Common myeloid progenitor, CD34-positive (primary cell): ENCODE measurements around the gene MIEN1.

ENCODE experiments used
- CTCF ChIA-PET: fragments of 350-600 bp; sonication (Branson Sonifier 250); formaldehyde crosslinking; loops from one replicate; lab custom pipeline; 2021; ENCODE audit warnings: antibody characterized with exemption; lab: Charles Lee
- POLR2A ChIA-PET: fragments of 350-600 bp; sonication (Branson Sonifier 250); formaldehyde crosslinking; loops from one replicate; lab custom pipeline; 2021; ENCODE audit warnings: antibody characterized with exemption; lab: Charles Lee
- DNase-seq, 3 donors: peaks; one replicate each; pipeline versions ENCODE4 v3.0.0 to v3.0.0-alpha.2; 2013
- H3K27ac ChIP-seq, 2 experiments: 1 replicate in 1 of 2; 2 replicates in 1 of 2; pipeline ENCODE4 v1.7.0; 2013; ENCODE audit warnings: inconsistent platforms in 2 of 2, low read length in 2 of 2, mild to moderate bottlenecking in 2 of 2, low read depth in 1 of 2, moderate library complexity in 1 of 2; ENCODE audit not compliant: severe bottlenecking in 2 of 2, insufficient read depth in 1 of 2, poor library complexity in 1 of 2
- H3K27me3 ChIP-seq, 5 experiments: replicated peaks in 2 of 5; 1 replicate in 3 of 5; 2 replicates in 2 of 5; pipeline versions ENCODE4 v1.6.1 to v1.7.0; 2013; ENCODE audit warnings: low read length in 4 of 5, mild to moderate bottlenecking in 2 of 5, moderate library complexity in 2 of 5, inconsistent platforms in 1 of 5; ENCODE audit not compliant: insufficient read depth in 5 of 5, control insufficient read depth in 4 of 5
- H3K36me3 ChIP-seq, 4 experiments: 1 replicate in 2 of 4; 2 replicates in 2 of 4; pipeline versions ENCODE4 v1.6.1 to v1.7.0; 2013; ENCODE audit warnings: low read length in 3 of 4, control low read depth in 1 of 4, mild to moderate bottlenecking in 1 of 4; ENCODE audit not compliant: control insufficient read depth in 4 of 4, insufficient read depth in 4 of 4
- H3K4me1 ChIP-seq, 4 experiments: 1 replicate in 3 of 4; 2 replicates in 1 of 4; pipeline versions ENCODE4 v1.6.1 to v1.7.1; 2013; ENCODE audit warnings: low read length in 3 of 4, mild to moderate bottlenecking in 3 of 4, control low read depth in 1 of 4, inconsistent platforms in 1 of 4, moderate library complexity in 1 of 4; ENCODE audit not compliant: control insufficient read depth in 4 of 4, insufficient read depth in 4 of 4; ENCODE audit errors: control extremely low read depth in 1 of 4
- H3K4me3 ChIP-seq, 7 experiments: 1 replicate in 4 of 7; 2 replicates in 3 of 7; pipeline versions ENCODE4 v1.5.1 to v1.7.0; 2013; ENCODE audit warnings: mild to moderate bottlenecking in 7 of 7, low read length in 6 of 7, moderate library complexity in 6 of 7, inconsistent platforms in 2 of 7, low read depth in 2 of 7, control low read depth in 1 of 7; ENCODE audit not compliant: insufficient read depth in 4 of 7, control insufficient read depth in 1 of 7; ENCODE audit errors: extremely low read depth in 1 of 7
- H3K9me3 ChIP-seq, 5 experiments: 1 replicate in 4 of 5; 2 replicates in 1 of 5; pipeline versions ENCODE4 v1.6.1 to v1.7.1; 2013; ENCODE audit warnings: low read length in 4 of 5, mild to moderate bottlenecking in 2 of 5, inconsistent platforms in 1 of 5, low read depth in 1 of 5, moderate library complexity in 1 of 5; ENCODE audit not compliant: control insufficient read depth in 4 of 5, insufficient read depth in 2 of 5; ENCODE audit errors: control extremely low read depth in 1 of 5
- WGBS: methylation state at CpG from one replicate; pipeline ENCODE4 v1.1.5; 2013; ENCODE audit not compliant: insufficient coverage; 5-methylcytosine and 5-hydroxymethylcytosine counted together

Gene MIEN1

DNA sequence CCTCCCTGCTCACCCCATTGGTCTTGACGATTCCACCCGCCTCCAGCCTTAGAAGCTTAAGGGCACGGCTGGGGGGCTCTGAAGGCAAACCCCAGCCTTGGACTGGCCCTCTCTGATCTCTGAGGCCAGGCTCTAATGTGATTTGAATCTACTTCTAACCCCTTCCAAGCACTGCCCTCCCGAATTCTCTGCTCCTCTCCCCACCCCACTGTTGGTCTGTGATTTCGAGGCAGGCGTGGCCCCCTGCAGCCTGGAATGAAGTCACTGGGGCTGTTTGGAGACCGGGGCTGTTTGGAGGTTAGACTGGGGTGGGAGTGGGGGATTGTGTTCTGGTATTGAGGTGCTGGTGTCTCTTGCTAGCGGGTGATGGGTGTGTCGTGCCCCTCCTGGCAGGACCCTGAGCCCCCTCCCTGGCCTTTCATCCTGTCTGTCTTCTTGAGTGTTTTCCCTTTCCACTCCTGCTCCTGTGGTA is 9.6 kb upstream of the MIEN1 start:
- no peak overlapping the region for H3K27ac ChIP-seq
- 45% methylated on average over 5 of the region's 9 CpGs for WGBS
- CTCF ChIA-PET, result no interaction called here
- no peaks in the 10 kb centered on the region for H3K36me3 ChIP-seq
- H3K9me3 ChIP-seq, result no peaks in the 10 kb centered on the region
- H3K4me3 ChIP-seq, result no peak overlapping the region
- no peak for DNase-seq
- H3K27me3 ChIP-seq, result peaks cover 0 to 83% (median 48%) of the 10 kb centered on the region in 5 experiments
- peaks cover 0 to 25% (median 10%) of the 10 kb centered on the region in 4 experiments for H3K4me1 ChIP-seq
- POLR2A ChIA-PET, result no interaction called here

DNA sequence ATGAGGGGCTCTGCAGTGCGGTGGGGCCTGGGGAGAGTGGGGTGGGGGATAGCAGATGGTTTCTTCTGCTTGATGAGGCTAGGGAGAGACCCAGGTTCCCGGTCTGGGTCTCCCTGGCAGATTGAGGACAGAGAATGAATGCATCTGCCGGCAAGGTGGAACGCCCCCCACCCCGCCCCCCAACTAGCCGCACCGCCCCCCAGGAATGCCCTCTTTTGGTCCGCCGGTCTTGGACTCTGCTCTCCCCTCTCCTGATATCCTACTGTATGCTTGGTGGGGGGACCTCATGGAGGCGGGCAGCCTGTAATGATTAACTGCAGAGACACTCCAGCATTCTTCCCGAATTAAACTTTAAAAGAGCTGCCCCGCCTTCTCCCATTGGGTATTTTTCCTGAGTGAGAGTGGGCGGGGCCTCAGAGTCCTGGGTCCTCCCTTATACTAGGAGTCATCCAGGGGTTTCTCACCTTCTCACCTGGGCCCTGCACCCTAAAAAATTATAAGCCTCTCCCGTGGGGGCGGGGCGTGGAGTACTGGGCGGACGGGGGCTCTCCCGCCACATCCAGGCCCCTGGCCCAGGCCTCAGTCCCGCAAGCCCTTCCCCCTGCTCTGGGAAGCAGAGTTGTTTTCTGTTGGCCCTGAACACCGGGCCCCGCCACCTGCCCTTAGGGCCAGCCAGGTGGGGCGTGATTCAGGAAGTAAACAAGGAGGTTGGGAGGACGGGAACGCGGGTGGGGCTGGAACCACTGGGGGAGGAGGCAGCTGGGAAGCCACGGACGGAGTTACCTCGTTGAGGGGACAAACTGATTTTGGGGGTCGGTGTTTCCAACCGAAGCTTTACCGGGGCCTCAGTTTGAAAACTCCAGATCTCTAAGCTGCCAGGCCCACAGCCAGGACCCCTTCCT is 8.9 kb upstream of the MIEN1 start:
- DNase-seq, result no peak
- 3% methylated on average over 23 of the region's 32 CpGs for WGBS
- CTCF ChIA-PET, result no interaction called here
- H3K27me3 ChIP-seq, result peaks cover 0 to 80% (median 48%) of the 10 kb centered on the region in 5 experiments
- POLR2A ChIA-PET, result no interaction called here
- H3K27ac ChIP-seq, result no peak overlapping the region
- H3K4me3 ChIP-seq, result peak overlapping the region in 2 of 7 experiments; percentile 23 to 55
- peaks cover 0 to 25% (median 10%) of the 10 kb centered on the region in 4 experiments for H3K4me1 ChIP-seq
- no peaks in the 10 kb centered on the region for H3K9me3 ChIP-seq
- H3K36me3 ChIP-seq, result no peaks in the 10 kb centered on the region

DNA sequence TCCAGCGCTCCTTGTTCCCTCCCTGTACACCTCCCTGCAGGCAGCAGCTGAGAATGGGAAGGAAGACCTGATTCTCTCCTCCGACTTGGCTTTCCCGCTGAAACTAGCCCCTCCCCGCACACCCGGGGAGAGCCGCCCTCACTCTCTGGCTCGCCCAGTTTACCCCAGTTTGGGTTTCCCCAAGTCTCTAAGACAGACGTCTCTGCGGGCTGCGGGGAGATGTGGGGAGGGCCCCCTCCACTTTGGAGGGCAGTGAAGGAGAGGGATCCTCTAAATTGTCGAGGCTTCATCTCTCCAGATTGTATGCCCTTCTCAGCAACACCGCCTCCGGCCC is 8.2 kb upstream of the MIEN1 start:
- 0% methylated on average over 8 of the region's 13 CpGs for WGBS
- POLR2A ChIA-PET, result no interaction called here
- peak in 2 of 3 donors; percentile 34 to 45 for DNase-seq
- peaks cover 0 to 78% (median 47%) of the 10 kb centered on the region in 5 experiments for H3K27me3 ChIP-seq
- H3K4me3 ChIP-seq, result peak overlapping the region in 2 of 7 experiments; percentile 11 to 16
- H3K9me3 ChIP-seq, result no peaks in the 10 kb centered on the region
- CTCF ChIA-PET, result no interaction called here
- no peaks in the 10 kb centered on the region for H3K36me3 ChIP-seq
- no peak overlapping the region for H3K27ac ChIP-seq
- peaks cover 0 to 25% (median 10%) of the 10 kb centered on the region in 4 experiments for H3K4me1 ChIP-seq

DNA sequence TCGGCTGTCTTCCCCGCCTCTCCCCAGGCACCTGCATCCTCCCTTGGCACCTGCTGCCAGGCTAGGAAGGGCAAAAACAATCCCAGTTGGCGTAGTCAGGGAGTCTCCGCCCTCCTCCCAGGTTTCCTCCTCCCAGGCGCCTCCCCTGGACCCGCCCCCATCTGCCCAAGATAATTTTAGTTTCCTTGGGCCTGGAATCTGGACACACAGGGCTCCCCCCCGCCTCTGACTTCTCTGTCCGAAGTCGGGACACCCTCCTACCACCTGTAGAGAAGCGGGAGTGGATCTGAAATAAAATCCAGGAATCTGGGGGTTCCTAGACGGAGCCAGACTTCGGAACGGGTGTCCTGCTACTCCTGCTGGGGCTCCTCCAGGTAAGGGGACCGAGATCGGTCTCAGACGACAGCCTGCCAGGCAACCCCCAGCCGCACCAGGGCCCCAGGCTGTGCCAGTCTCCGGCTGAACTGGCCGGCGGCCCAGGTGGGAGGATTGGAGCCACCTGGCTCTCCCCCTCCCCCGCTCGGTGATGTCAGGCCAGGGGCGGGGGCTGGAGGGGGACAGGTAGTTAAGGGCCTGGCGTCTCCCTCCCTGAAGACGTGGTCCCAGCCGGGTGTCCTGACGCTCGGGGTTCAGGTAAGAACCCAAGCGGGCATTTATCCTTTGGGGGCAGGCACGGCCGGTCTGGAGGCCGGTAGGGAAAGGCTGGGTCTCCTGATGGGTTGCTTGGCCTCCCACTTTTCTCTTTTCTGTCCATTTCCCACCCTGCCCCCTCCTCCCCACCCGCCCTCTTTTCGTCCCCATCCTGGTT is 7.6 kb upstream of the MIEN1 start, which contains the start of gene GRB7:
Gene GRB7, plus strand, starts transcription at position 179 of the 808 bp plus-strand sequence. CDS start 4,364 bp downstream, outside the sequence.
- WGBS, result 3% methylated on average over 27 of the region's 34 CpGs
- H3K4me3 ChIP-seq, result peak within 1 kb of the TSS in 3 of 7 experiments; percentile 19 to 37 (median 36)
- peaks cover 0 to 25% (median 10%) of the 10 kb centered on the region in 4 experiments for H3K4me1 ChIP-seq
- POLR2A ChIA-PET, result interaction anchor here (0.6 kb wide), 1 partner anchor 27 kb away, joined by 5 read pairs; no protein-coding TSS in a partner anchor
- CTCF ChIA-PET, result no interaction called here
- peaks cover 0 to 73% (median 43%) of the 10 kb centered on the region in 5 experiments for H3K27me3 ChIP-seq
- no peak for DNase-seq
- H3K27ac ChIP-seq, result no peak within 1 kb of the TSS
- H3K9me3 ChIP-seq, result no peaks in the 10 kb centered on the region
- H3K36me3 ChIP-seq, result no peaks in the 10 kb centered on the region

DNA sequence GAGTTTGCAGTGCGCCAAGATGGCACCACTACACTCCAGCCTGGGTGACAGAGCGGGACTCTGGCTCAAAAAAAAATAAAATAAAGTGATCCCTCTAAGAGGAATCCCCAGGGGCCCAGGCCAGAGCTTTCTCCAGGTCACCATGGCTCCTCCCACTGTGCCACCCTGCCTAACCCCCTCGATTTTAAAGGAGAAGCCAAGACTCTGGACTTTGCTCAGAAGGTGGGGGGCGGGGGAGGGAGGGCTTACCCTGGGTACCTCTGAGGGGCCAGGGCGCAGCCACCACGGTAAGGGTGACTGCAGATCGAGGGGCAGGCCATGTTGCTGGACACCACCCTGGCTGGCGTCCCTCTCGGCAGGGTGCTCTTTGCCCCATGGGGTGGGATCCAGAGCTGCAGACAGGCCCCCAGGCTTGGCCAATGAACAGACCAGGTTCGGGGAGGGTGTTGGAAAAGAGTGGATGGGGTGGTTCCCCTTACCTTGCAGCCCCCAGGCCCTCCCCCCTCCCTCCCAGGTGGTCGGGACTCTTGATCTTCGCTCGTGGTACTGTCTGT is 7.0 kb upstream of the MIEN1 start:
- Histone ChIP-seq H3K27ac (no peak overlapping the region), H3K4me3 (peak overlapping the region in 1 of 7 experiments; percentile 37), H3K4me1 (peaks cover 0 to 25% (median 10%) of the 10 kb centered on the region in 4 experiments), H3K27me3 (peaks cover 0 to 69% (median 39%) of the 10 kb centered on the region in 5 experiments), H3K9me3 (no peaks in the 10 kb centered on the region), H3K36me3 (no peaks in the 10 kb centered on the region)
- CTCF ChIA-PET, result no interaction called here
- POLR2A ChIA-PET, result interaction anchor here (0.6 kb wide), 1 partner anchor 27 kb away, joined by 5 read pairs; no protein-coding TSS in a partner anchor
- WGBS, result 53% methylated on average over 5 of the region's 13 CpGs
- DNase-seq, result no peak

DNA sequence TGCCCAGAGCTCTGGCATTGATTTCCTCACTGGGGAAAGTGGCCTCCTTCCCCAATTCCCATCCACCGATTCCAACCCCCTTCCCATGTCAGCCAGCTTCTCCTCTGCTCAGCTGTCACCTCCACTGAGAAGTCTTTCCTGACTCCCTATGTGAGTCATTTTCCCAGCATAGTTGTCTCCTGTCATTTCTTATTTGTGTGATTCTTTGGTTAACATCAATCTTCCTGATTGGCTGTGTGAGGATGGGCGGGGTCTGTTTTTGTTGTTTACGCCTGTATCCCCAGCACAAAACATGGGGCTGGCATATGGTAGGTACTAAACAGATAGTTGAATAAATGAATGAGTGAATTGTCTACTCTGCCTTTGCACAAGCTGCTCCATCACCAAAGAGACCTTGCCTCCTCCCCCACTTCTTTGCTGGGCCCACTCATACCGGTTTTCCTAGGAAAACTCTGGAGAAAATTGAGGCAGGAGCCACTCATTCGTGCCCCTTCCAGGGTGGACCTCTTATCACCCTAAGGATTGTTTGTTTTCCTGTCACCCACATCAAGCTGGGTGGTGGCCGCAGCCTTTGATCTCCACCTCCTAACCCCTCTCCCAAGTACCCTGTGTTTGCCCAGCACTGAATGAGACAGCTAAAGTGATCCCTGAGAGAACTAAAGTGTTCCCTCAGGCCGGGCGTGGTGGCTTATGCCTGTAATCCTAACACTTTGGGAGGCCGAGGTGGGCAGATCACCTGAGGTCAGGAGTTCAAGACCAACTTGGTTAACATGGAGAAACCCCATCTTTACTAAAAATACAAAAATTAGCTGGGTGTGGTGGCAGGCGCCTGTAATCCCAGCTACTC is 6.2 kb upstream of the MIEN1 start:
- H3K27me3 ChIP-seq, result peaks cover 0 to 65% (median 35%) of the 10 kb centered on the region in 5 experiments

More for the DNA sequence above, 6.2 kb upstream of the MIEN1 start:
- Histone ChIP-seq H3K4me3 (no peak overlapping the region), H3K27ac (no peak overlapping the region), H3K4me1 (peaks cover 0 to 25% (median 10%) of the 10 kb centered on the region in 4 experiments), H3K9me3 (no peaks in the 10 kb centered on the region), H3K36me3 (no peaks in the 10 kb centered on the region)
- no peak for DNase-seq
- CTCF ChIA-PET, result no interaction called here
- POLR2A ChIA-PET, result no interaction called here
- 91% methylated on average over 7 of the region's 10 CpGs for WGBS
